Ishikawa (cell line): ENCODE results near the gene FOXO3.

Source experiments
- CEBPB ChIP-seq: IDR thresholded peaks from 2 replicates; pipeline ENCODE4 v1.6.1; 2012
- CREB1 ChIP-seq: IDR thresholded peaks from 2 replicates; pipeline ENCODE4 v1.6.1; 2012; ENCODE audit warnings: low read depth
- EGR1 ChIP-seq: IDR thresholded peaks from 2 replicates; pipeline ENCODE4 v1.6.1; 2012
- EP300 ChIP-seq: IDR thresholded peaks from 2 replicates; pipeline ENCODE4 v1.6.1; 2012; ENCODE audit warnings: borderline replicate concordance
- FOXM1 ChIP-seq: IDR thresholded peaks from 2 replicates; pipeline ENCODE4 v1.6.1; 2012; ENCODE audit warnings: low read depth, borderline replicate concordance
- MAX ChIP-seq: IDR thresholded peaks from 2 replicates; pipeline ENCODE4 v1.6.1; 2012
- NFIC ChIP-seq: IDR thresholded peaks from 2 replicates; pipeline ENCODE4 v1.6.1; 2012
- RAD21 ChIP-seq: IDR thresholded peaks from 2 replicates; pipeline ENCODE4 v1.6.1; 2012; ENCODE audit warnings: low read depth
- TAF1 ChIP-seq: IDR thresholded peaks from 2 replicates; pipeline ENCODE4 v1.6.1; 2012; ENCODE audit warnings: low read depth, mild to moderate bottlenecking
- TCF12 ChIP-seq: IDR thresholded peaks from 2 replicates; pipeline ENCODE4 v1.6.1; 2012; ENCODE audit warnings: low read depth
- TEAD4 ChIP-seq: IDR thresholded peaks from 2 replicates; pipeline ENCODE4 v1.6.1; 2012
- USF1 ChIP-seq: IDR thresholded peaks from 2 replicates; pipeline ENCODE4 v1.6.1; 2012
- YY1 ChIP-seq: IDR thresholded peaks from 2 replicates; pipeline ENCODE4 v1.6.1; 2012; ENCODE audit warnings: low read depth
- ZBTB7A ChIP-seq: IDR thresholded peaks from 2 replicates; pipeline ENCODE4 v1.6.1; 2012; ENCODE audit warnings: low read depth
- TF ChIP-seq, protein P1 (sequence below): IDR thresholded peaks from 2 replicates; pipeline ENCODE4 v1.6.1; 2012; ENCODE audit warnings: low read depth, mild to moderate bottlenecking

Gene FOXO3

DNA sequence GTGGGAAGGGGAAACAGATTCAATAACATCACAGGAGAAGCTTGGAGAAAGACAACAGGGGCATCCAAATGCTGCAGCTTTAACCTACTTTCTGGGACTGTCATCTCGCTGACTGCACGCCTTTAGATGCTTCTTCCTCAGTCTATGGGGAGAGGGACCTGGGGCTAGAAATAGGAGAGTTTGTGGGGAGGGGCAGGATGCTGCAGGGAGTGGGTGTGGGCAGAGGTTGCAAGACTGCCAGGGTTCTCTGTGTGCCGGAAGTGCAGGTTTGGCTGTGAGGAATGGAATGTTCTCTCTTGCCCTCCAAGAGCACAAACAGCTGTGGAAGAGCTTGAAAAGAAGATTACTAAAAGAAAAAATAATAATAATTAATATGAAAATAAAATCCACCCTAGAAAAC, 93.2 kb downstream of the FOXO3 start:
- TF ChIP-seq NFIC: no peak
- no peak for TF ChIP-seq TAF1
- TF ChIP-seq YY1: no peak
- TF ChIP-seq, protein P1, sequence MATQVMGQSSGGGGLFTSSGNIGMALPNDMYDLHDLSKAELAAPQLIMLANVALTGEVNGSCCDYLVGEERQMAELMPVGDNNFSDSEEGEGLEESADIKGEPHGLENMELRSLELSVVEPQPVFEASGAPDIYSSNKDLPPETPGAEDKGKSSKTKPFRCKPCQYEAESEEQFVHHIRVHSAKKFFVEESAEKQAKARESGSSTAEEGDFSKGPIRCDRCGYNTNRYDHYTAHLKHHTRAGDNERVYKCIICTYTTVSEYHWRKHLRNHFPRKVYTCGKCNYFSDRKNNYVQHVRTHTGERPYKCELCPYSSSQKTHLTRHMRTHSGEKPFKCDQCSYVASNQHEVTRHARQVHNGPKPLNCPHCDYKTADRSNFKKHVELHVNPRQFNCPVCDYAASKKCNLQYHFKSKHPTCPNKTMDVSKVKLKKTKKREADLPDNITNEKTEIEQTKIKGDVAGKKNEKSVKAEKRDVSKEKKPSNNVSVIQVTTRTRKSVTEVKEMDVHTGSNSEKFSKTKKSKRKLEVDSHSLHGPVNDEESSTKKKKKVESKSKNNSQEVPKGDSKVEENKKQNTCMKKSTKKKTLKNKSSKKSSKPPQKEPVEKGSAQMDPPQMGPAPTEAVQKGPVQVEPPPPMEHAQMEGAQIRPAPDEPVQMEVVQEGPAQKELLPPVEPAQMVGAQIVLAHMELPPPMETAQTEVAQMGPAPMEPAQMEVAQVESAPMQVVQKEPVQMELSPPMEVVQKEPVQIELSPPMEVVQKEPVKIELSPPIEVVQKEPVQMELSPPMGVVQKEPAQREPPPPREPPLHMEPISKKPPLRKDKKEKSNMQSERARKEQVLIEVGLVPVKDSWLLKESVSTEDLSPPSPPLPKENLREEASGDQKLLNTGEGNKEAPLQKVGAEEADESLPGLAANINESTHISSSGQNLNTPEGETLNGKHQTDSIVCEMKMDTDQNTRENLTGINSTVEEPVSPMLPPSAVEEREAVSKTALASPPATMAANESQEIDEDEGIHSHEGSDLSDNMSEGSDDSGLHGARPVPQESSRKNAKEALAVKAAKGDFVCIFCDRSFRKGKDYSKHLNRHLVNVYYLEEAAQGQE: no peak
- TF ChIP-seq EP300: no peak
- no peak for TF ChIP-seq EGR1
- TF ChIP-seq USF1: no peak
- TF ChIP-seq ZBTB7A: no peak
- no peak for TF ChIP-seq TCF12
- no peak for TF ChIP-seq MAX
- TF ChIP-seq CREB1: no peak
- no peak for TF ChIP-seq TEAD4
- no peak for TF ChIP-seq CEBPB
- TF ChIP-seq FOXM1: no peak
- TF ChIP-seq RAD21: no peak

- TF ChIP-seq, protein P1: no peak
- TF ChIP-seq MAX (no peak), NFIC (no peak), YY1 (no peak), TCF12 (no peak), EP300 (no peak), CREB1 (no peak), TAF1 (no peak), RAD21 (no peak), EGR1 (no peak), USF1 (no peak), CEBPB (no peak), TEAD4 (no peak)
Observed at GRCh38 chr6:108654465-108655106, 93.9 kb downstream of the FOXO3 start.

DNA sequence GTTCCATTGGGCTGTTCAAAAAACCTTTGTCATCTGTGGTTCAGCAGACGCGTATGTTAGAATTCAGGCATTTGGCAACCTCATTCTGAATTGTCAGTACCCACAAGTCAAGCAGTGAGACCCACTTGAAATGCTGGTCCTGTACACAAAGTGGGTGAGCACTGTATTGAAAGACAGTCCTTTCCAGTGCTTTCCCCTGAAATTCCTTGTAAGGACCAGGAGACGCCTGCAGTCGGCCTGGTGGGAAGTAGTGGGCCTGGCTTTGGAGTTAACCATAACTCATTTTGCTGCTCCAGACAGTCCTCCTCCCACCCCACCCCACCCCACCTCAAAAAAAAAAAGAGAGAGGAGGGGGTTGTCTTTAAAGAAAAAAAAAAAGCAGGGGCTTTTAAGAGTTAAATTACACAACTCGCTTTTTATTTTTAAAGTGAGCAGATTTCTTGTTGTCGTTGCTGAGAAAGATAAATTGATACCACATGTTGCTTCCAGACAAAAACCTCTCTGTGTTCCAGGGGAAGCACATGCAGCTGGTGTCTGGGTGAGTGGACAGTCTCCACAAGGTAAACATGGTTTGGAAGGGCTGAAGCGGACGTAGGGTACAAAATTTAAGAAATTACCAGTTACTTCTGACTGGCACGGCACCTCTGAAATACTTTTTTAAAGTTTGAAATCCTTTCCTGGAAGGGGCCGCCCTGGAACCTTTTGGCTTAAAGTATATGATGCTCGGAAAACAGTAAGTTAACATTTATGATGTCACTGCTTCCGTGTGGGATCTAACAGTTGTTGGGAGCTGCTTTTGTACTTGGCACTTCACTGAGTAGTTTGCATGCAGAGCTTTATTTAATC, 95.3 kb downstream of the FOXO3 start:
- TF ChIP-seq RAD21 (no peak), ZBTB7A (no peak), MAX (no peak), USF1 (no peak), FOXM1 (no peak), EGR1 (no peak)
- TF ChIP-seq, protein P1: no peak
